ENCODE results near the gene PRPF31.

The PRPF31 gene

DNA sequence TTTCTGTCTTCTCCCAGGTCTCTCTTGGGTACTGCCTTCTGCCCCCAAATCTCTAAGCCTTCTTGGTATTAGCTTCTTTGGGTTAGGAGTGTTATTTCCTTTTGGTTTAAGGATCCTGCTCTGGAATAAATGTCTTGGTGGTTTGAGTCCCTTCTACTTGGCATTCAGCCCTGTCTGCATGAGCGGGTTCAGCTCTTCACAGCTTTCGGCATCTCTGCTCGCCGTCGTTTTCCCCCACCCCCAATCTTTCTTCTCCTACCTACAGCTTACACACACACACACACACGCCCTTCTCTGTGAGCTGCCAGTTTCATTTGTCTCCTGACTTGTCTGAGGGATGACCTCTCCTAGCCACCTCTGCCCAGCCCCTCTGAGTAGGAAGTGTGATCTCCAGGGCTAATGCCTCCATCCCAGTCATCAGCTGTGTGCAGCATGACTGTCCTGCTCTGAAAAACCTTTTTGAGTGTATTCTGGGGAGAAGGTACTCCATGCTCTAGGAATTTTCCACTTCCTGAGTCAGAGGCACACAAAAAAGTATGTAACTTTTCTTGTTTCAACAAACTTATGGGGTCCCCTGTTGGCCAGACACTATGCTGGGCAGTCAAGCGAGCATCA, 26.7 kb downstream of the PRPF31 start:
- DNase-seq, result no peak

DNA sequence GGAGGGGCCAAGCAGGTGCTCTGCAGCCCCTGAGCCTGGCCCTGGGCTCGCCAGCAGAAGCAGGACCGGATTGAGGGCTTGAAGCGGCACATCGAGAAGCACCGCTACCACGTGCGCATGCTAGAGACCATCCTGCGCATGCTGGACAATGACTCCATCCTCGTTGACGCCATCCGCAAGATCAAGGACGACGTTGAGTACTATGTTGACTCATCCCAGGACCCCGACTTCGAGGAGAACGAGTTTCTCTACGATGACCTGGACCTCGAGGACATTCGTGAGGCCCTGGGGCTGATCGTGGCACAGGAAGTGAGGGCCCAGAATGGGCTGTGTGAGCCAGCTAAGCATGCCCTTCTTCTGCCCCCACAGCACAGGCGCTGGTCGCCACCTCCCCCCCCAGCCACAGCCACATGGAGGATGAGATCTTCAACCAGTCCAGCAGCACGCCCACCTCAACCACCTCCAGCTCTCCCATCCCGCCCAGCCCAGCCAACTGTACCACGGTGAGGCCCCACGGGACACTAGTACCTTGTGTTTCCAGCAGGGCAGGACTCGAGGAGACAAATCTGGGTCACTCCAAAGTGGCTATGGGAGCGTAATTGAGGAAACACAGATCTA, 30.1 kb downstream of the PRPF31 start:
- no peak for DNase-seq

DNA sequence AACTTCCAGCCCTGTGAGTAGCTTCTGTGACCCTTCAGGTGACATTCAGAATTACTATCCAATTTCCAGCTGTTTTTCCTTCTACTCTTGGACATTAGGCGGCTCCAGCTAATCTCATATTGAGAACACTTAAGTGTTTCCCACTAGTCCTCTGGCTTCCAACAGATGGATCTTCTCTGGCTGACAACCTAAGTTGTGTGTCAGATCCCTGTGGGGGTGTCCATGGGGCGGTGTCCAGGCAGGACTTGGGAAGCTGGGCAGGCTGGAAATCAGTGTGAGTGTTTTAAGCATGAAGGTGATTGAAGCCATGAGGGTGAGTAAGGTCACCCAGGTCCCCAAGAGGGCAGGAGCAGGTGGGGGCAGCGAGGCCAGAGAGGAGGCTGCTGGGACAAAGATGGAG, 32.1 kb downstream of the PRPF31 start:
- no peak for DNase-seq

DNA sequence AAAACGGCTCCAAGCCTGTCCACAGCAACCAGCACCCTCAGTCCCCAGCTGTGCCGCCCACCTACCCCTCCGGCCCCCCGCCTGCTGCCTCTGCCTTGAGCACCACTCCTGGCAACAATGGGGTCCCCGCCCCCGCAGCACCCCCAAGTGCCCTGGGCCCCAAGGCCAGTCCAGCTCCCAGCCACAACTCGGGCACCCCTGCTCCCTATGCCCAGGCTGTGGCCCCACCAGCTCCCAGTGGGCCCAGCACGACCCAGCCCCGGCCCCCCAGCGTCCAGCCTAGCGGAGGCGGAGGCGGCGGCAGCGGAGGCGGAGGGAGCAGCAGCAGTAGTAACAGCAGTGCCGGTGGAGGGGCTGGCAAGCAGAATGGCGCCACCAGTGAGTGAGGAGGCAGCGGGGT, 32.6 kb downstream of the PRPF31 start:
- DNase-seq, result no peak

DNA sequence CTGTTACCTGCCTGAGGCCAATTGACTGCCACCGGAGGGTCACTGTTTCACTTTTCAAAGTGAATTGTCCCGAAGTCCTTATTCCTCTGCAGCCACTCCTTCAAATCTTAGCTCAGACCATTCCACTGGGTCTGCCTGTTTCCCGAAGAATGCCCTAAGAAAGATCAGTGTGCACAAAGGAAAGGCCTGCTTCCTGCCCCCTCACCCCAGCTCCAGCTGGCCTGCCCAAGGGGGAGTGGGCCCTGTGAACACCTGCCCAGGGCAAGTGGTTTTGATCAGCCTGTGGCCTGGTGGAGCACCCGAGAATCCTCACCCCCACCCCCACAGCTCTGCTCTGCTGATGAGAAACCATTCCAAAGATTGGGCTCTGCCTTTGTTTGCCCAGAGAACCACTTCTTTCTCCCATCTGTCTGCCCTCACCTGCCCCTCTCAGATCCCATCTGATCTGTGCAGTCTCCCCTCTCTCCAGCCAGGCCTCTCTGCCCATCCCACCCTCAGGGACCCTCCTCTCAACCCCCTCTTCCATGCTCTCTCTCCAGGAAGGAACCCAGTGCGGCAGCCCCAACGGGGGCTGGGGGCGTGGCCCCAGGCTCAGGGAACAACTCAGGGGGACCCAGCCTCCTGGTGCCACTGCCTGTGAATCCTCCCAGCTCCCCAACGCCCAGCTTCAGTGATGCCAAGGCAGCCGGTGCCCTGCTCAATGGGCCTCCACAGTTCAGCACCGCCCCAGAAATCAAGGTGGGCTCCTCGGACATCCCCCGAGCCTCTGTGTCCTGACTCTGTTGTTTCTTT, 33.7 kb downstream of the PRPF31 start:
- DNase-seq, result no peak

DNA sequence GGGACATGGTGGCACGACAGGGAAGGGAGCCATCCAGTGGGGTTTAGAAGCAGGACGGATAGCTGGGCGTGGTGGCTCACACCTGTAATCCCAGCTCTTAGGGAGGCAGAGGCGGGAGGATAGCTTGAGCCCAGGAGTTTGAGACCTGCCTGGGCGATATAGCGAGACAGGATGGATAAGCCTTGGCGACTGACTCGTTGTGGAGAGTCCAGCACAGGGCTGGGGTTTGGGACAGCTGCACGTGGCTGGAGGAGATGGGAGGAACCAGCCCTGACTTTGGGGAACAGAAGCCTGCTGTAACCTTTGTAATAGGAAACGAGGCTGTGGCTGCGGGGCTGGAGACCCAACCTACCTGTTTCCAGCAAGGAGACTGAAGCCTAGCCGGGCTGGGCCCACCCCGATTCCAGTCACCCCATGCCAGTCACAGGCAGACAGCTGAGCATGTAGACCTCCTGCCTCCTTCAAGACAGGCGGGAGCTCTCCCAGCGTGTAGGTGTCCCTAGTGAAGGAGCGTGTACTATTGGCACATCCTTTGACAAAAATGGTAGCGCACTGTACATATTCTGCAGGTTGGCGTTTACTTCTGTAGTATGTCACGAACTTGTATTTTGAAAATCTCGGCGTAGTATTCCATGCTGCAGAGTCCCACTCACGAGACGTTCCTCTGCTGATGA, 35.9 kb downstream of the PRPF31 start:
- no peak for DNase-seq

DNA sequence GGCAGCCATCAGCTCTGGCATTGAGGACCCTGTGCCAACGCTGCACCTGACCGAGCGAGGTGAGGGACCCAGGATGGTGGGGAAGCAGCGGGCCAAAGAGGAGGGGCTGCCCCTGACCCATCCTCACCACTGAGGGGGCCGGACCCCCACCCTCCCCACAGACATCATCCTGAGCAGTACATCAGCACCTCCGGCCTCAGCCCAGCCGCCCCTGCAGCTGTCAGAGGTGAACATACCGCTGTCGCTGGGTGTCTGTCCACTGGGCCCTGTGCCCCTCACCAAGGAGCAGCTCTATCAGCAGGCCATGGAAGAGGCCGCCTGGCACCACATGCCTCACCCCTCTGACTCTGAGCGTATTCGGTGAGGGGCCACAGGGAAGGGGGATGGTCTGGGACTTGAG, 36.7 kb downstream of the PRPF31 start:
- no peak for DNase-seq

DNA sequence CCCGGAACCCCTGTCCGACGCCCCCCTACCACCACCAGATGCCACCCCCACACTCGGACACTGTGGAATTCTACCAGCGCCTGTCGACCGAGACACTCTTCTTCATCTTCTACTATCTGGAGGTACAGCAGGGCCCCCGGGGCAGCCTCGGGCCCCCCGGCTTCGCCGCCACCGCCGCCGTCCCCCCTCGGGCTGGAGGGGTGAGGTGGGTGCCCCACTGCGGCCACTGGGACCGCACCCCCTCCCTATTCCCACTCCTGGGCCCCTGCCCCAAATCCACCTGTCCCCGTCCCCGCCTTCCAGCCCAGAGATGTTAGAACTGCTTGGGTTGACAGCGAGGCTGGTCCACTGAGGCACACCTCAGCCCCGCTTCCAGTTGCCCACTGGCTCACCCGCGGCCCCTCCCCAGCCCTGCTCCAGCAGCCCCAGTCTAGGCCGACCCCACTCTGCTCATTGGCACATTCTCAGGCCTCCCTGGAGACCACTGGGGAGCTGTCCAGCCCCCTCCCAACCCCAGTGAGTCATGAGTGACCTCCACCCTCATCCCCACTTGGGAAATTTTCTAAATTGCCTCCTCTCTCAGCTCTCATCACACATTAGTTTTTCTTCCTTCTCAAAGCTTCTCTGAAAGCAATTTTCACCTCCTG, 37.4 kb downstream of the PRPF31 start:
- no peak for DNase-seq

DNA sequence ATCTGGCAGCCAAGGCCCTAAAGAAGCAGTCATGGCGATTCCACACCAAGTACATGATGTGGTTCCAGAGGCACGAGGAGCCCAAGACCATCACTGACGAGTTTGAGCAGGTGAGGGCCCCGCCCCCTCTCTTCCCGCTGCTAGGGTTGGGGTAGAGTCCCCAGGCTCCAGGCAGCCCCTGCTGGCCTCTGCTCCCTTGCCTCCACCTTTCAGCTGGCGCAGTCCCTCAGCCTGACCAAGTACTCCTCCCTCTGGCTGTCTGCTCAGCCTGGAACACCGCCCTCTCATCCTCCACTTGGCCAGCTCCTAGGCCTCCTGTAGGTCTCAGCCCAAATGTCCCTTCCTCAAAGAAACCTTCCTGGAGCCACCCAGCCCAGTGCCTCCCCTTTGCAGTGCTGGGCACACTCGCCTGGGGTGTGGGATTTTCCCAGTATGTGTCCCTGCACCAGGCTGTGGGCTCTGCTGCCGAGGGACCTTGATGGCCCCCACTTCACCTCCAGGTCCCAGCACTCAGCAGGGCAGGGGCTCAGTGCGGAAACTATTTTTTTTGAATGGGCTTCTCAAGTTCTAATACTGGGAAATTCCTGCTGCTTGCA, 38.3 kb downstream of the PRPF31 start:
- no peak for DNase-seq

DNA sequence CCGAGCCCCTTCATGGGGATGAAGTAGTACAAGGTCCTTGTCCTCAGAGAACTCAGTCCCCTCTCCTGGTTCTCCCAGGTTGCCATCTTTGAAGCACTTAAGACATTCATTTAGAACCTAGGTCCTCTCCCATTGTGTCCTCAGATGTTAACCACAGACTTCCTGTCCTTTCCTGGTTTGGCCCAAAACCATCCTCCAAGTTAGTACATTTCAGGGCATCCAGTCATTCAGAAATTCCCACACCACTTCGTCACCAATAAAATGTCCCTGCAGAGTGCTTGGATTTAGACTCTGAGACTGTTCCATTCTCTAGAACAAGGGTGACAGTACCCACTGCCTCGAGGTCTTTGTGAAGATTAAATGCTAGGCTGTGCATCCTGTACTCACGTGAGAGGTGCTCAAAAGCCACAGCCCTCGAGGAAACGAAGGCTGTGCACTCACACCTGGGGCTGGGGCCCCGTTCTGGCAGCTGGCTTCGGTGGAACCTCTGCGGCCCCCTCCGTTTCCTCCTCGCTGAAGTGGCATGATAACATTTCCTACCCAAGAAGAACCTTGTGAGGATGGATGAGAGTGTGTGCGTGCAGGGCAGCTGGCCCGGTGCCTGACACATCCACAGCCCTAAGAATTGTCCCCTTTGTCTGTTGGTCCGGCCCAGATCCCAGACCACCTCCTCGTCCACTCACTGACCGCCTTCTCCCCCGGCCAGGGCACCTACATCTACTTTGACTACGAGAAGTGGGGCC, 39.2 kb downstream of the PRPF31 start:
- no peak for DNase-seq

DNA sequence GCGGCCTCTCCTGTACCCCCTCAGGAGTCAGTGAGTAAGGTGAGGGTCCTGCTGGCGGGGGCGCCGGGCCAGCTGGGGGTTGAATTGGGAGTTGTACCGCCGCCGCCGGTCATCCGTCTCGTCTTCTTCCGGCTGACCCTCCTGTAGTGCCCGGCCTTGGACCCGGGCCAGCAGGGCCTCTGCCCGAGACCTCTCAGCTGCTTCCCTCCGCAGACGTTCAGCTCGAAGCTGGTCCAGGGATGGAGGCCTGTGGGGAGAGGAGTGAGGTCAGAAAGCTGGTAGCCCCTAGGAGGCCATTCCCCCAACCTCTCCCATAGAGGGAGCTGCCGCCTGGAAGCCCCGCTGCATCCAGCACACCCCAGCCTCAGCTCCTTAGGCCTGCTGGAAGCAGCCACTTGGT, 40.1 kb downstream of the PRPF31 start:
- no peak for DNase-seq

DNA sequence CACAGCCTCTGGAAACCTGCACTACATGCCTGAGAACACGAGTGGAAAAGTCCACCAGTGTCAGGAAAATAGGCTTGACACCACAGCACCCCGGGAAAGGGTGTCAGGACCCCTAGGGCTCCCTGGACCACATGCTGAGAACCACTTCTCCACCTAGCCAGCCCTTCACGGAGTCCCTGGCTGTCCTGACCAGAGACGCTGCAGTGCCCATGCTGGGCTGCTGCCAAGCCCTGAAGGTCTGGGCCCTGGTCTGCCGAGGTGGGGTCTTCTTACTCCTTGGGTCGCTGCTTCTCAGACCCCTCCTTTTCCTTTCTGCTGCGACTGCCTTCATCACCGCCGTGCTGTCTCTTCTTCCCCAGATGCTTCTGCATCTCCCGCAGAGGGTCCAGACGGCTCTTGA, 40.9 kb downstream of the PRPF31 start:
- DNase-seq, result no peak

DNA sequence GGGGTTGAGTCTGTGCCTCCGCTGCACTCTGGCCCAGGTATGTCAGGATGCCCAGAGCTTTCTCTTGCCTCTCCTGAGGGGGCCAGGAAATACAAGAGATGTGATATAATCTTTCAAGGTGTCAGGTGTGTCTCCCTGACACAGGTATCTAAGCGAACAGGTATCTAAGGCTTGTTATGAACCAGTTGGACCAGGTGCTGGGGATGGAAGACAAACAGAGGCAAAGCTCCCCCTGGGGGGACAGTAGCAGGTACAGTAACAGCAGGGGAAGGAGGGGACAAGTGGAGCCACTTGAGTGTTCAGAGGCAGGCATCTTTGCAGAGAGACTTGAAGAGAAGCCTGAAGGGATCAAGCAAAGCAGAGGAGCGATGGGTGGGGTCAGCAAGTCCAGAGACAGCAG, 41.4 kb downstream of the PRPF31 start:
- DNase-seq, result no peak

DNA sequence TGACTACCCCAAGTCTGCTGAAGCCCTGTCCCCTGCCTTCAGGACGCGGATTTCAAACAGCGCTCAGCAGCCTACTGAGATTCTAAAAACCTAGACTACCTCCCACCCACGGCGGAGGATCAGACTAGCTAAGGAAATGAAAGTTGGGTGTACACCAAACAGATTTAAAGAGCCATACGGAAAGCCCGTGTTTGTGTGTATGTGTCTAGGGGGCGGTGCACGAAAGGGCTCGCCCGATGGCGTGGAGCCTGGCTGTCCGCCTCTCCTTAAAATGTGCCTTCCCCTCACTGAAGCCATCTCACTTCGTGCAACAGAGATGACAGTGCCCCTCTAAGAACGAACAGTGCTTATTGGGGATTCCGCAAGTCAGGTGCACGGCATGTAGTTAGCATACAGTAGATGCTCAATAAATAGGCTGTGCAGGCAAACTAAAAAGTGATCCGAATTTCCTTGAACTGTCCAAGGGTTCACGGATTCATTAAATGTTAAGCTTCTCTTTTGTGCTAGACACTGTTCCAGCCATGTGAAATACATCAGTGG, 43.3 kb downstream of the PRPF31 start:
- DNase-seq, result no peak

DNA sequence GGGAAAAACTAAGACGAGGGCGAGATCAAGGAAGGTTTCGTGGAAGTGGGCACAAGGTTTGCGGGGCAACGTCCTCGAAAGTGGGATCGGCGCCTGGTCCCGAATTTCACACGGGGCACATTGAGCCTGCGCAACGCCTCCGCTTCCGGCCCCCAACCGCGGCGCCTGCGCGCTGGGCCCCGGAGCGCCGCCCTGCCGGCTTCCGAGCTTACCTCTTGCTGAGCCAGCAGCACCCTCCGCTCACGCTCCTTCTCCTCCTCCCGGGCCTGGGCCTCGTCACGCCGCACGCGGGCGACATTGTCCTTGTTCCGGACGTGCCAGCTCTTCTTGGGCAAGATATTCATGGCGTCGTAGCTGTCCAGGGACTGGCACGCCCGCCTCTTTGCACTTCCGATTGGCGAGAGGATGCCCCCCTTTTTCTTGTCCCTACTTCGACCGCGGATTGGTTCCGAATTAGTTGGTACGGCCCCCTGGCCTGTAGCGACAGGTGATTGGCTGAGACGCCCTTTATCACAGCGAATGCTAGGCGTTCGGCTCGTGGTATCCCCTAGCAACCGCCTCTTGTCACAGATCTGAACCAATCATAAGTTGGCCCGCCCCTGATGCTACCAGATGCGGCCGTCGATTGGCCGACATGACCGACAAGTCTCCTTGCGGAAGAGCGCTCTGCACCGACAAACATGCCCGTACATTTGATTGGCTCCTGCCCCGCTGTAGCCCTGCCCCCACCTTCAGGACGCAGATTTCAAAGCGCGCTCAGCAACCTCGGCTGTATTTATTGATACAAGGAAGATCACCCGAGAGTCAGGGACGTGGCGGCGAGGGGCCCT, 44.0 kb downstream of the PRPF31 start, which contains the start of gene LENG1:
Gene LENG1 (minus strand): TSS at position 370 of the 830 bp plus-strand sequence. CDS start 26 bp downstream, at position 344.
- DNase-seq, result peak; percentile 88

DNA sequence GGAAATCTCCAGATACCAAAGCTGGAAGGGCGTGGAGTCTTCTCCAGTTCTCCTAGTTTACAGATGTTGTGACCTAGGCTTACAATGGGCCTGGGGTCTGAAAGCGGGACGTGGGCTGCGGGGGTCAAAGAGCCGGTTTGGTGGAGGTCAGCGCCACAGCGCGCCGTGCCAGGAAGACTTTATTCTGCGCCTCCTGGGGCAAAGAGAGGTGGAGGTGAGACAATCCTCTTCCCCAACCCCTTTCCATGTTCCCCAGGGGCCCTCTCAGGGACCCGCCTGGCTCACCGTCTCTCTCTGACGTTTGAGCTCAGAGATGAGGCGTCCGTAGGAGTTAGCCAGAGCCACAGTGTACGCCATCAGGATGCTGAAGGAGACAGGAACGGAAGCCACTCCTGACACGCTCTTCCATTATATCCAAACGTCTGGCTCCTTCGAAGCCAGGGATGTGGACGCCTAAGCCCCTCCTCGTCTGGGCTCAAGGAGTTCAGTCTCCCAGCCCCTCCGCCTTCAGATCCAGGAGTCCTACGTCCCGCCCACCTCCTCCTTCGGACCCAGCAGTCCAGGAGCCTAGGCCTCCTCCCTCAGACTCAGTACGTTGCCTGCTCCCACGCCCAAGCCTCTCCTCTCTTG, 44.7 kb downstream of the PRPF31 start:
- DNase-seq, result no peak

DNA sequence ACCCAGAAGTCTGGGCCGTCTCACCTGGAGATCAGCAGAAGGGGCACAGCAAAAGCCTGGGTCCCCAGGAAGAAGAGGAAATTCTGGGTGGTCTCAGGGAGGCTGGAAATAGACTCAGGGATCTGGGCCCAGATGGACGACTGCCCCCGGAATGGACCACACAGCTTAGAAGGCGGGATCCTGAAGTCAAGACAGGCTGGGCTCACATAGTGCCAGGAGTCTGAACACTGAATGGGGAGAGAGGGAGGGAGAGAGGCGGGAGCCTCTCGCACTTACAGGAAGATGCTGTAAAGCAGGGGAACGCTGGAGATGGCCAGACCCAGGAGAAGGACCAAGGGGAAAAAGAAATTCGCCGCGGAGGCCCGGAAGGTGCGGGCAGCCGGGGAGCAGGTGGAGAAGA, 45.3 kb downstream of the PRPF31 start:
- DNase-seq, result no peak

DNA sequence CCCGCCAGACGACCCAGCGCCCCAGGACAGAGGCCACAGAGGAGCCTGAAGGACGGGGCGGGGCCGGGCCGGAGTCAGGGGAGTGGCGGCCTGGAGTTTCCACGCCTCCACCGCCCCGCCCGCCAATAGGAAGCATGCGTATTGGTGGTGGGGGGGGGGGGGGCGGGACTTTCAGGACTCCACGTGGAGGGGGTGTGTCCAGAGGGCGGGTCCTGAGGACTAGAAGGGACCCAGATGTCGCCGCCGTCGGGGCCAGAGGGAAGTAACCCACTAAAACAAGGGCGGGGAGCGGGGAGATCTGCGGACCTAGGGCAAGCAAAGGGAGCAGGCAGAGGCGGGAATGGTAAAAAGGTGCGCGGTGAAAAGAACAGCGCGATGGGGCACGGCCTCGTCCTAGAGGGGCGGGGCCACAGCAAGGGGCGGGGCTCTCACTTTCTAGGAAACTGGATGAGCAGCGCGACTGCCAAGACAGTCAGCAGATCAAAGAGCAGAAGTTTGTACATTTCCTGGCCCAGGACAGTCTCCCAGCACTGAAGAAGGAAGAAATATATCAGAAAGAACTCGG, 46.8 kb downstream of the PRPF31 start:
- no peak for DNase-seq

DNA sequence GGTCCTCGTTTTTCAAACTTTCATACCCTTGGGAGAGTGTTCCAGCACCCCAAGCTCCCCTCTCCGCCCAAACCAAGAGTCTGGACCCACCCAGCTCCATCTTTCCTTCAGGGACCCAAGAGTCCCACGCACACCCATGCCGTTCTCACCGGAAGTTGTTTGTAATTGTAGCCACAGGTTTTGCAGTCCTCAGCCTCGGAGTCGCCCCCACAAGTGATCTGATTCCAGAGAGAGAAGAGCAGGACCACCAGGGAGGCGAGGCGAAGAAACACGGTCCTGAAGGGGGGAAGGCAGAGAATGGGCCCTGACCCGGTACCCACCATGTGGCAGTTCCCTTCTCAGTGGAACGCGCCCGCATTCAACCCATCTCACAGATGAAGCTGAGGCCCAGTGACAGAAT, 47.3 kb downstream of the PRPF31 start:
- DNase-seq, result no peak

Data from 8988T (cell line).